Keratinocyte (primary cell): Measurements from ENCODE around the gene KRTAP5-8. TPM values are rescaled to one million over a fixed set of nuclear protein-coding genes. Genes with fewer than 3 reads are reported as not detected.

Experiments
- DNase-seq: peaks from one replicate; pipeline ENCODE4 v3.0.0-alpha.2; 2011; ENCODE audit warnings: low read depth, missing footprints, low spot score
- FAIRE-seq: peaks from 2 replicates; lab custom pipeline; 2011; peaks lifted over from hg19 to GRCh38; lab: Jason Lieb, UNC
- H2AFZ ChIP-seq: 2 replicates; pipeline ENCODE4 v1.6.0; 2012; ENCODE audit warnings: low read length, control low read depth, inconsistent platforms; ENCODE audit not compliant: control insufficient read depth
- H3K27ac ChIP-seq: 2 replicates; pipeline ENCODE4 v1.5.1; 2011; ENCODE audit warnings: low read length; ENCODE audit not compliant: control insufficient read depth, insufficient read depth
- H3K27me3 ChIP-seq: 3 replicates; pipeline ENCODE4 v1.6.0; 2011; ENCODE audit warnings: low read length; ENCODE audit not compliant: control insufficient read depth, insufficient read depth; ENCODE audit errors: extremely low read depth
- H3K36me3 ChIP-seq, 2 experiments: 2 replicates in 1 of 2; 3 replicates in 1 of 2; pipeline ENCODE4 v1.5.1; 2011; ENCODE audit warnings: low read length in 2 of 2, mild to moderate bottlenecking in 1 of 2; ENCODE audit not compliant: control insufficient read depth in 2 of 2, insufficient read depth in 2 of 2; ENCODE audit errors: extremely low read depth in 1 of 2
- H3K4me1 ChIP-seq: 3 replicates; pipeline ENCODE4 v1.5.1; 2011; ENCODE audit warnings: low read length; ENCODE audit not compliant: control insufficient read depth, insufficient read depth; ENCODE audit errors: extremely low read depth
- H3K4me2 ChIP-seq: 3 replicates; pipeline ENCODE4 v1.6.0; 2011; ENCODE audit warnings: low read depth, low read length; ENCODE audit not compliant: control insufficient read depth, insufficient read depth; ENCODE audit errors: extremely low read depth
- H3K4me3 ChIP-seq, 3 experiments: fragments of 200-600 bp in 1 of 3; sonication (generic) in 1 of 3; 2 replicates in 2 of 3; 3 replicates in 1 of 3; pipeline ENCODE4 v1.5.1; 2011 to 2016; ENCODE audit warnings: low read length in 3 of 3, mild to moderate bottlenecking in 3 of 3, control low read depth in 2 of 3, inconsistent platforms in 1 of 3, low read depth in 1 of 3, mixed read lengths in 1 of 3, mixed run types in 1 of 3, moderate library complexity in 1 of 3; ENCODE audit not compliant: control insufficient read depth in 2 of 3, insufficient read depth in 2 of 3; ENCODE audit errors: extremely low read depth in 1 of 3
- H3K79me2 ChIP-seq: 2 replicates; pipeline ENCODE4 v1.6.0; 2012; ENCODE audit warnings: low read length; ENCODE audit not compliant: control insufficient read depth, insufficient read depth
- H3K9ac ChIP-seq: 3 replicates; pipeline ENCODE4 v1.6.0; 2011; ENCODE audit warnings: low read length; ENCODE audit not compliant: control insufficient read depth, insufficient read depth; ENCODE audit errors: extremely low read depth
- H3K9me1 ChIP-seq: 3 replicates; pipeline ENCODE4 v1.6.0; 2011; ENCODE audit warnings: low read length; ENCODE audit not compliant: control insufficient read depth, insufficient read depth; ENCODE audit errors: extremely low read depth
- H3K9me3 ChIP-seq: 2 replicates; pipeline ENCODE4 v1.5.1; 2012; ENCODE audit warnings: low read depth, low read length; ENCODE audit not compliant: control insufficient read depth
- H4K20me1 ChIP-seq: 3 replicates; pipeline ENCODE4 v1.6.0; 2011; ENCODE audit warnings: low read length; ENCODE audit not compliant: control insufficient read depth, insufficient read depth; ENCODE audit errors: extremely low read depth
- CTCF ChIP-seq, 3 experiments: IDR thresholded peaks in 1 of 3; conservative IDR thresholded peaks in 1 of 3; optimal IDR thresholded peaks in 1 of 3; 2 replicates in 2 of 3; 3 replicates in 1 of 3; pipeline versions ENCODE3 to v1.5.1; 2011; ENCODE audit warnings: low read length in 3 of 3, mild to moderate bottlenecking in 3 of 3, moderate library complexity in 2 of 3, control low read depth in 1 of 3, inconsistent platforms in 1 of 3; ENCODE audit not compliant: insufficient read depth in 2 of 3; ENCODE audit errors: extremely low read depth in 1 of 3
- EZH2 ChIP-seq: IDR thresholded peaks from one replicate; pipeline ENCODE4 v1.6.1; 2012; ENCODE audit warnings: inconsistent platforms, mild to moderate bottlenecking, low read length, moderate library complexity
- dilution Hi-C: fragments of 300-500 bp; cut with MboI; formaldehyde crosslinking; loops from one replicate; pipeline ENCODE4 v1.7.0; 2020; ENCODE audit warnings: low sequenced_read_pairs; ENCODE audit not compliant: extremely low pct_ligation_motif_present
- polyA plus RNA-seq, 5 experiments: library from polyadenylated mRNA; depleted of rRNA in 3 of 5; stranded (reverse) in 3 of 5; stranded (forward) in 1 of 5; unstranded in 1 of 5; fragments of >200 nt; gene quantifications; 1 replicate in 1 of 5; 2 replicates in 3 of 5; 3 replicates in 1 of 5; pipeline versions ENCODE4 v1.2.1 to v1.2.3, GENCODE V29; 2011 to 2012; ENCODE audit warnings: missing spikeins in 2 of 5, low read depth in 1 of 5, low replicate concordance in 1 of 5

The KRTAP5-8 gene
- polyA plus RNA-seq, 1 donor (not counting 4 experiments of a cell fraction or from before 2014, with no cell fraction given) = not detected

DNA sequence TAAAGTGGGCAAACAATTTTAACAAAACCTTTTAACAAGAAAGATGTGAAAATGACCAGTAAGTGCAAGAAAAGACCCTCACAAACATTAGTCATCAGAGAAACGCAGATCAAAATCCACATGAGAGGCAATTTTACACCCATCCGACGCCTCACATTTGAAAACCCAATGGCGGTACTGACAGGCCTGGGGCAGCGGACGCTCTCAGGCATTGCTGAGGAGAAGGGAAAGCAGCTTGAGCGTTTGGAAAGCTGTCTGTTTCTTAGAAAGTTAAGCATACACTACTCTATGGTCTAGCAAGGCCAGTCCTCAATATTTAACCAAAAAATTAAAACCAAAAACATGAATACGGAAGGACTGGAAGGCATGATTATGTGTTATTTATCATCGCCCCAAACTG is 2.0 kb upstream of the KRTAP5-8 start:
- Histone ChIP-seq H3K4me3 (no peak overlapping the region), H3K27me3 (no peaks in the 10 kb centered on the region), H3K36me3 (no peaks in the 10 kb centered on the region), H3K27ac (no peak overlapping the region), H3K9me1 (no peaks in the 10 kb centered on the region), H3K4me2 (no peak overlapping the region), H3K4me1 (no peaks in the 10 kb centered on the region), H3K9ac (no peak overlapping the region), H3K79me2 (no peaks in the 10 kb centered on the region), H2AFZ (no peak overlapping the region), H4K20me1 (no peaks in the 10 kb centered on the region), H3K9me3 (no peaks in the 10 kb centered on the region)
- no peak for DNase-seq
- no peak for FAIRE-seq
- dilution Hi-C loops = no loop called here
- TF ChIP-seq EZH2 (no peak), CTCF (optimal IDR thresholded peaks at IDR 0.05 in 1 of 3, IDR thresholded peaks at IDR 0.05 in 1 of 3, conservative IDR thresholded peaks at IDR 0.05 in 1 of 3; ENCODE audit: extremely low read depth in 1 of 3, insufficient read depth in 2 of 3, low read length in 3 of 3) (no peak)

DNA sequence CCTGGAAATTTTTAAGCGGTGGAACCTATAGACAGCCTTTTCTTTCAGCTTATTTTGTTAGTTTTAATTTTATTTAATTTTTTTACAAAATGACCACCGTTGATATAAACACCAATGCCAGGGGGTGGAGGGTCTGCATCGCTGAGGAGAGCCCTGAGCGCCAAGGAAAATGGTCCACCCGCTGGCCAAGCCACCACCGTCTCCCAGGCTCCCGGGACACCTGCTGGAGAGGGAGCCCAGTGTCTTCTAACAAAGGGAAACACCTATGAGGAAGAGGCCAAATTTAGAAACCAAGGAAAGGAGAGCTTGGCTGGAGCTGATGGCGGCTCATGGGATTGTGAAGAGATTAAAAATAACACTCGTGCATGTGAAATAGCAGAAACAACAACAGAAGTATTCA is 288 bp upstream of the KRTAP5-8 start:
- no peaks in the 10 kb centered on the region for H3K36me3 ChIP-seq
- no peaks in the 10 kb centered on the region for H3K9me3 ChIP-seq
- H2AFZ ChIP-seq = no peak overlapping the region
- no peaks in the 10 kb centered on the region for H4K20me1 ChIP-seq
- H3K27me3 ChIP-seq = no peaks in the 10 kb centered on the region
- no peak for FAIRE-seq
- H3K4me1 ChIP-seq = no peaks in the 10 kb centered on the region
- no peak for DNase-seq
- H3K4me2 ChIP-seq = no peak overlapping the region
- no peaks in the 10 kb centered on the region for H3K9me1 ChIP-seq
- dilution Hi-C loops = no loop called here
- H3K79me2 ChIP-seq = no peaks in the 10 kb centered on the region
- H3K27ac ChIP-seq = no peak overlapping the region
- TF ChIP-seq EZH2 = no peak
- no peak for TF ChIP-seq CTCF (optimal IDR thresholded peaks at IDR 0.05 in 1 of 3, IDR thresholded peaks at IDR 0.05 in 1 of 3, conservative IDR thresholded peaks at IDR 0.05 in 1 of 3; ENCODE audit: extremely low read depth in 1 of 3, insufficient read depth in 2 of 3, low read length in 3 of 3)
- no peak overlapping the region for H3K9ac ChIP-seq
- no peak overlapping the region for H3K4me3 ChIP-seq
